ENCODE data around the gene RAB3B. TPM values are rescaled to one million over a fixed set of nuclear protein-coding genes. Genes with fewer than 3 reads are reported as not detected.

The RAB3B gene
- total RNA-seq, 1 donor from 2014 or later: 86.2 TPM

- no peak overlapping the region for H3K27ac Mint-ChIP-seq
- no peaks in the 10 kb centered on the region for H3K27me3 Mint-ChIP-seq
- no peak for TF ChIP-seq CTCF (IDR thresholded peaks at IDR 0.05; ENCODE audit: unreplicated experiment)
- no peak for DNase-seq (ENCODE audit: low spot score, unreplicated experiment)
- H3K36me3 Mint-ChIP-seq (ENCODE audit: insufficient read depth): peaks cover 32% of the 10 kb centered on the region
- H3K4me3 Mint-ChIP-seq (ENCODE audit: low read depth): no peak overlapping the region
- H3K4me1 Mint-ChIP-seq (ENCODE audit: low read depth): peaks cover 1% of the 10 kb centered on the region
- H3K9me3 Mint-ChIP-seq (ENCODE audit: low read depth): no peaks in the 10 kb centered on the region
These were observed 41.3 kb downstream of the RAB3B start for GRCh38 chr1:51949014-51949702.

- TF ChIP-seq CTCF (IDR thresholded peaks at IDR 0.05; ENCODE audit: unreplicated experiment): no peak
These were observed 42.0 kb downstream of the RAB3B start for GRCh38 chr1:51948491-51948915.

GRCh38 chr1:51946300-51946699, 44.2 kb downstream of the RAB3B start:
- Mint-ChIP-seq H3K27me3 (no peaks in the 10 kb centered on the region), H3K4me3 (ENCODE audit: low read depth) (no peak overlapping the region), H3K4me1 (ENCODE audit: low read depth) (no peaks in the 10 kb centered on the region), H3K9me3 (ENCODE audit: low read depth) (peaks cover 13% of the 10 kb centered on the region), H3K36me3 (ENCODE audit: insufficient read depth) (peaks cover 44% of the 10 kb centered on the region), H3K27ac (no peak overlapping the region)
- no peak for DNase-seq (ENCODE audit: low spot score, unreplicated experiment)
- no peak for TF ChIP-seq CTCF (IDR thresholded peaks at IDR 0.05; ENCODE audit: unreplicated experiment)

More at GRCh38 chr1:51948491-51948915, 42.0 kb downstream of the RAB3B start:
- DNase-seq (ENCODE audit: low spot score, unreplicated experiment): no peak
- H3K9me3 Mint-ChIP-seq (ENCODE audit: low read depth): no peaks in the 10 kb centered on the region
- peaks cover 33% of the 10 kb centered on the region for H3K36me3 Mint-ChIP-seq (ENCODE audit: insufficient read depth)
- no peak overlapping the region for H3K4me3 Mint-ChIP-seq (ENCODE audit: low read depth)
- H3K27ac Mint-ChIP-seq: no peak overlapping the region
- H3K27me3 Mint-ChIP-seq: no peaks in the 10 kb centered on the region
- peaks cover 1% of the 10 kb centered on the region for H3K4me1 Mint-ChIP-seq (ENCODE audit: low read depth)

- H3K27me3 Mint-ChIP-seq: no peaks in the 10 kb centered on the region
- TF ChIP-seq CTCF (IDR thresholded peaks at IDR 0.05; ENCODE audit: unreplicated experiment): no peak
- H3K4me3 Mint-ChIP-seq (ENCODE audit: low read depth): no peak overlapping the region
- H3K4me1 Mint-ChIP-seq (ENCODE audit: low read depth): no peaks in the 10 kb centered on the region
- H3K27ac Mint-ChIP-seq: no peak overlapping the region
- H3K36me3 Mint-ChIP-seq (ENCODE audit: insufficient read depth): peaks cover 46% of the 10 kb centered on the region
- no peak for DNase-seq (ENCODE audit: low spot score, unreplicated experiment)
- peaks cover 17% of the 10 kb centered on the region for H3K9me3 Mint-ChIP-seq (ENCODE audit: low read depth)
These were observed 44.9 kb downstream of the RAB3B start for GRCh38 chr1:51945591-51945990.

GRCh38 chr1:51942281-51942680, 48.2 kb downstream of the RAB3B start:
- no peak for DNase-seq (ENCODE audit: low spot score, unreplicated experiment)
- H3K27me3 Mint-ChIP-seq: no peaks in the 10 kb centered on the region
- no peak overlapping the region for H3K27ac Mint-ChIP-seq
- peaks cover 41% of the 10 kb centered on the region for H3K36me3 Mint-ChIP-seq (ENCODE audit: insufficient read depth)
- H3K4me1 Mint-ChIP-seq (ENCODE audit: low read depth): no peaks in the 10 kb centered on the region
- no peak for TF ChIP-seq CTCF (IDR thresholded peaks at IDR 0.05; ENCODE audit: unreplicated experiment)
- H3K9me3 Mint-ChIP-seq (ENCODE audit: low read depth): peaks cover 17% of the 10 kb centered on the region
- H3K4me3 Mint-ChIP-seq (ENCODE audit: low read depth): no peak overlapping the region

Data from progenitor cell of endocrine pancreas (in vitro differentiated cells).